ENCODE results near the gene HSPB6.

GRCh38 chr19:35724560-35724959, 32.3 kb downstream of the HSPB6 start:
- TF ChIP-seq EP300 (IDR thresholded peaks at IDR 0.05) (no peak), POLR2A (IDR thresholded peaks at IDR 0.05) (no peak), POLR2AphosphoS5 (IDR thresholded peaks at IDR 0.05) (no peak)
- TF ChIP-seq, protein P1, sequence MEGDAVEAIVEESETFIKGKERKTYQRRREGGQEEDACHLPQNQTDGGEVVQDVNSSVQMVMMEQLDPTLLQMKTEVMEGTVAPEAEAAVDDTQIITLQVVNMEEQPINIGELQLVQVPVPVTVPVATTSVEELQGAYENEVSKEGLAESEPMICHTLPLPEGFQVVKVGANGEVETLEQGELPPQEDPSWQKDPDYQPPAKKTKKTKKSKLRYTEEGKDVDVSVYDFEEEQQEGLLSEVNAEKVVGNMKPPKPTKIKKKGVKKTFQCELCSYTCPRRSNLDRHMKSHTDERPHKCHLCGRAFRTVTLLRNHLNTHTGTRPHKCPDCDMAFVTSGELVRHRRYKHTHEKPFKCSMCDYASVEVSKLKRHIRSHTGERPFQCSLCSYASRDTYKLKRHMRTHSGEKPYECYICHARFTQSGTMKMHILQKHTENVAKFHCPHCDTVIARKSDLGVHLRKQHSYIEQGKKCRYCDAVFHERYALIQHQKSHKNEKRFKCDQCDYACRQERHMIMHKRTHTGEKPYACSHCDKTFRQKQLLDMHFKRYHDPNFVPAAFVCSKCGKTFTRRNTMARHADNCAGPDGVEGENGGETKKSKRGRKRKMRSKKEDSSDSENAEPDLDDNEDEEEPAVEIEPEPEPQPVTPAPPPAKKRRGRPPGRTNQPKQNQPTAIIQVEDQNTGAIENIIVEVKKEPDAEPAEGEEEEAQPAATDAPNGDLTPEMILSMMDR (IDR thresholded peaks at IDR 0.05), result no peak

Measured in sigmoid colon (tissue), 4 donors.